ENCODE measurements around the gene OR2B2.

- TF ChIP-seq, protein P1, sequence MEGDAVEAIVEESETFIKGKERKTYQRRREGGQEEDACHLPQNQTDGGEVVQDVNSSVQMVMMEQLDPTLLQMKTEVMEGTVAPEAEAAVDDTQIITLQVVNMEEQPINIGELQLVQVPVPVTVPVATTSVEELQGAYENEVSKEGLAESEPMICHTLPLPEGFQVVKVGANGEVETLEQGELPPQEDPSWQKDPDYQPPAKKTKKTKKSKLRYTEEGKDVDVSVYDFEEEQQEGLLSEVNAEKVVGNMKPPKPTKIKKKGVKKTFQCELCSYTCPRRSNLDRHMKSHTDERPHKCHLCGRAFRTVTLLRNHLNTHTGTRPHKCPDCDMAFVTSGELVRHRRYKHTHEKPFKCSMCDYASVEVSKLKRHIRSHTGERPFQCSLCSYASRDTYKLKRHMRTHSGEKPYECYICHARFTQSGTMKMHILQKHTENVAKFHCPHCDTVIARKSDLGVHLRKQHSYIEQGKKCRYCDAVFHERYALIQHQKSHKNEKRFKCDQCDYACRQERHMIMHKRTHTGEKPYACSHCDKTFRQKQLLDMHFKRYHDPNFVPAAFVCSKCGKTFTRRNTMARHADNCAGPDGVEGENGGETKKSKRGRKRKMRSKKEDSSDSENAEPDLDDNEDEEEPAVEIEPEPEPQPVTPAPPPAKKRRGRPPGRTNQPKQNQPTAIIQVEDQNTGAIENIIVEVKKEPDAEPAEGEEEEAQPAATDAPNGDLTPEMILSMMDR (IDR thresholded peaks at IDR 0.05) = no peak
- no peak for TF ChIP-seq POLR2A (IDR thresholded peaks at IDR 0.05)
Observed at GRCh38 chr6:27901801-27902200, 10.4 kb downstream of the OR2B2 start.
